ENCODE measurements around the gene EMX2. TPM values are rescaled to one million over a fixed set of nuclear protein-coding genes. Genes with fewer than 3 reads are reported as not detected.

EMX2 gene
- total RNA-seq, 1 experiment from 2014 or later, result 4.7 TPM

DNA sequence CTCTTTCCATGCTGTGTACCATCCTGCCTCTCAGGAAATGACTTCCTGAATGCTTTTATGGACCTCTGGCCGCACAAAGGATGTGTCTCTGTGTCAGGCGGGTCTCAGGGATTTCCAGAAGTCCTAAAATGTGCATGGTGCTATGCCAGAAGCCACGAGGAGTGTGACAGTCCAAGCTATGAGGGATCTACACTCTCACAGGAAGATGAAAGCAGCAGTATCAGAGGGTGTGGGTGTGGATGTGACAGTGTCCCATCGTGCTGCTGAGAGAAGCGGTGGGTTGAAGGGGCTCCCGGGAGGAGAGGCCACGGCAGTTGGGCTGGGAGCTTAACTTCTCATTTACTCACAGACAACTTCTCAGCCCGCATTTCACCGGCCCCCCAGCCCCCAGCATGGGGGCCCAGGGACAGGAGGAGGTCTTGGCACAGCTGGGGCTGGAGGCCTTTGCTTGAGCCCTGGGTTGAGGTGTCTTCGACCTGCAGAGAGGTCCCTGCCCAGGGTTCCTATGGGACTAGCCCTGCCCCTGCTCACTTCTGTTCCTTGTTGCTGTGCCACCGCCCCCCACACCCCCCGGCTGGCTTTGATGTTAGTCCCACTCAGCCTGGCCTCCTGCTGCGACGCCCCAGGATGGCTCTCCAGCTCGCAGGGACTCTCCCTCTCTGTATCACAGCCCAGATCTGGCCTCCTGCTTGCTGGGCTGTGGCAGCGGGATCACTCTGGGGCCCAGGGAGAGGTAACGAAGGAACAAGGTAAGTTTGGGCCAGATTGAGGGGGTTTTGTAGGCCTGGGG lies 30.8 kb upstream of the EMX2 start:
- BruUV-seq (replicated peaks), result no TSS peak
- no peaks in the 10 kb centered on the region for H3K27me3 Mint-ChIP-seq (ENCODE audit: insufficient read depth, unreplicated experiment)
- Histone ChIP-seq H3K27me3 (replicated peaks; ENCODE audit: control insufficient read depth, insufficient read depth, low read length) (no peaks in the 10 kb centered on the region), H3K4me1 (peaks cover 19% of the 10 kb centered on the region), H3K36me3 (ENCODE audit: control insufficient read depth, insufficient read depth, low read length) (no peaks in the 10 kb centered on the region), H3K9me3 (no peaks in the 10 kb centered on the region), H3K4me3 (ENCODE audit: low read depth, low read length) (no peak overlapping the region)
- no peaks in the 10 kb centered on the region for H3K36me3 Mint-ChIP-seq (ENCODE audit: insufficient read depth, unreplicated experiment)
- POLR2A ChIA-PET, result no interaction called here
- peaks cover 7% of the 10 kb centered on the region for H3K9me3 Mint-ChIP-seq (ENCODE audit: unreplicated experiment)
- CTCF ChIA-PET, result interaction anchor here (0.6 to 0.7 kb wide), 2 partner anchors 10 to 21 kb away, joined by 3 to 10 read pairs; no protein-coding TSS in a partner anchor
- H3K4me3 Mint-ChIP-seq (ENCODE audit: unreplicated experiment), result no peak overlapping the region
- H3K4me1 Mint-ChIP-seq (ENCODE audit: low read depth, unreplicated experiment), result peaks cover 8% of the 10 kb centered on the region
- intact Hi-C loops (cut with micrococcal nuclease; ENCODE audit: unreplicated experiment), result no loop called here
- no peak for DNase-seq
- H3K27ac Mint-ChIP-seq (ENCODE audit: unreplicated experiment), result no peak overlapping the region
- TF ChIP-seq, protein P1, sequence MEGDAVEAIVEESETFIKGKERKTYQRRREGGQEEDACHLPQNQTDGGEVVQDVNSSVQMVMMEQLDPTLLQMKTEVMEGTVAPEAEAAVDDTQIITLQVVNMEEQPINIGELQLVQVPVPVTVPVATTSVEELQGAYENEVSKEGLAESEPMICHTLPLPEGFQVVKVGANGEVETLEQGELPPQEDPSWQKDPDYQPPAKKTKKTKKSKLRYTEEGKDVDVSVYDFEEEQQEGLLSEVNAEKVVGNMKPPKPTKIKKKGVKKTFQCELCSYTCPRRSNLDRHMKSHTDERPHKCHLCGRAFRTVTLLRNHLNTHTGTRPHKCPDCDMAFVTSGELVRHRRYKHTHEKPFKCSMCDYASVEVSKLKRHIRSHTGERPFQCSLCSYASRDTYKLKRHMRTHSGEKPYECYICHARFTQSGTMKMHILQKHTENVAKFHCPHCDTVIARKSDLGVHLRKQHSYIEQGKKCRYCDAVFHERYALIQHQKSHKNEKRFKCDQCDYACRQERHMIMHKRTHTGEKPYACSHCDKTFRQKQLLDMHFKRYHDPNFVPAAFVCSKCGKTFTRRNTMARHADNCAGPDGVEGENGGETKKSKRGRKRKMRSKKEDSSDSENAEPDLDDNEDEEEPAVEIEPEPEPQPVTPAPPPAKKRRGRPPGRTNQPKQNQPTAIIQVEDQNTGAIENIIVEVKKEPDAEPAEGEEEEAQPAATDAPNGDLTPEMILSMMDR (IDR thresholded peaks at IDR 0.05; ENCODE audit: insufficient read depth in 1 of 2, low read depth in 1 of 2, low read length in 1 of 2, severe bottlenecking in 1 of 2, unreplicated experiment in 1 of 2), result no peak

DNA sequence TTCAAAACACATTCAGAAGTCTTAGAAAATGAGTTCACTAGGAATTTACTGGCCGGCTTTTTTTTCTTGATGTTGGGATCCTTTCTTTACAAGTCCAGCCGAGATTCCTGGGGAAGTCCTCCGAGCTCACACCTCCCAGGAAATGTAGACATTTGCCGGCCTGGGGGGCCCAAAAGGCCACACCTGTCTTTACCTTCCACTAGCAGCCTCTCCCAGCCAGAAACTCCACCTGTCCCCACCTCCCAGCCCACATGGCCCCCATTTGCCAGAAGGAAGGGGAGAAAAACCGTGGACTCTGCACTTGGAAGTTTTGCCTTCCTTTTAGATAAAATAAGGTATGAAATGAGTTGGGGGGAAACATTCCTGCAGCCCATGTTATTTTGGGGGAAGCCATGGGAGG lies 27.6 kb upstream of the EMX2 start:
- DNase-seq, result no peak
- no peaks in the 10 kb centered on the region for H3K36me3 Mint-ChIP-seq (ENCODE audit: insufficient read depth, unreplicated experiment)
- H3K4me3 ChIP-seq (ENCODE audit: low read depth, low read length), result no peak overlapping the region
- H3K27me3 Mint-ChIP-seq (ENCODE audit: insufficient read depth, unreplicated experiment), result no peaks in the 10 kb centered on the region
- peaks cover 31% of the 10 kb centered on the region for H3K4me1 Mint-ChIP-seq (ENCODE audit: low read depth, unreplicated experiment)
- no peak overlapping the region for H3K4me3 Mint-ChIP-seq (ENCODE audit: unreplicated experiment)
- peak overlapping the region; percentile 36 for H3K27ac Mint-ChIP-seq (ENCODE audit: unreplicated experiment)
- no peaks in the 10 kb centered on the region for H3K27me3 ChIP-seq (replicated peaks; ENCODE audit: control insufficient read depth, insufficient read depth, low read length)
- peaks cover 7% of the 10 kb centered on the region for H3K9me3 Mint-ChIP-seq (ENCODE audit: unreplicated experiment)
- CTCF ChIA-PET, result no interaction called here
- H3K36me3 ChIP-seq (ENCODE audit: control insufficient read depth, insufficient read depth, low read length), result no peaks in the 10 kb centered on the region
- TF ChIP-seq, protein P1 (IDR thresholded peaks at IDR 0.05; ENCODE audit: insufficient read depth in 1 of 2, low read depth in 1 of 2, low read length in 1 of 2, severe bottlenecking in 1 of 2, unreplicated experiment in 1 of 2), result no peak
- BruUV-seq (replicated peaks), result no TSS peak
- H3K9me3 ChIP-seq, result no peaks in the 10 kb centered on the region
- intact Hi-C loops (cut with micrococcal nuclease; ENCODE audit: unreplicated experiment), result no loop called here
- POLR2A ChIA-PET, result no interaction called here
- H3K4me1 ChIP-seq, result peaks cover 49% of the 10 kb centered on the region

DNA sequence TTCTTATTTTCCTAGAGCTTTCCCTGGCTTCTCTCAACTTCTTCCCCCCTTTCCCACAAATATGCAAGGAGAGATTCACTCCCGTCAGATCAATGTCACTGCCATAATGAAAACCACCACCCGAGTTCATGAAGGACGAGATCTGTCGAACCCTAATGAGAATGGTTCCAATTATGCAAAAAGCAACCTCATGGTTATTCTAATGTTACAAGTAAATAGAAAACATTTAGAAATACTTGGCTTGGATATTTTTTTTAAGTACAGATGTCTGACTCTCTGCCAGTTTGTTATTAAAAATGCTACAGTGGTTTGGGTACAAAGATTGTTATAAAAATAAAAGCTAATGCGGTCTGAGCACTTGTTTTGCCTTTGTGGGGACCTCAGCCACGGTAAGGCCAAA lies 25.9 kb upstream of the EMX2 start:
- Mint-ChIP-seq H3K9me3 (ENCODE audit: unreplicated experiment) (peaks cover 7% of the 10 kb centered on the region), H3K4me3 (ENCODE audit: unreplicated experiment) (no peak overlapping the region), H3K4me1 (ENCODE audit: low read depth, unreplicated experiment) (peaks cover 31% of the 10 kb centered on the region), H3K27me3 (ENCODE audit: insufficient read depth, unreplicated experiment) (no peaks in the 10 kb centered on the region), H3K36me3 (ENCODE audit: insufficient read depth, unreplicated experiment) (no peaks in the 10 kb centered on the region), H3K27ac (ENCODE audit: unreplicated experiment) (peak overlapping the region; percentile 82)
- intact Hi-C loops (cut with micrococcal nuclease; ENCODE audit: unreplicated experiment), result no loop called here
- H3K4me1 ChIP-seq, result peaks cover 54% of the 10 kb centered on the region
- ChIA-PET POLR2A (no interaction called here), CTCF (interaction anchor here (0.9 kb wide), 1 partner anchor 20 kb away, joined by 4 read pairs; no protein-coding TSS in a partner anchor)
- no TSS peak for BruUV-seq (replicated peaks)
- TF ChIP-seq, protein P1 (IDR thresholded peaks at IDR 0.05; ENCODE audit: insufficient read depth in 1 of 2, low read depth in 1 of 2, low read length in 1 of 2, severe bottlenecking in 1 of 2, unreplicated experiment in 1 of 2), result no peak
- H3K27me3 ChIP-seq (replicated peaks; ENCODE audit: control insufficient read depth, insufficient read depth, low read length), result no peaks in the 10 kb centered on the region
- H3K4me3 ChIP-seq (ENCODE audit: low read depth, low read length), result no peak overlapping the region
- no peaks in the 10 kb centered on the region for H3K36me3 ChIP-seq (ENCODE audit: control insufficient read depth, insufficient read depth, low read length)
- DNase-seq, result no peak
- H3K9me3 ChIP-seq, result no peaks in the 10 kb centered on the region
